T-helper 2 cell treated with Interferon-gamma antibody and Interleukin-4, amounts not matched to agents 100 ng/mL and 5 ng/mL, for 36 hours (primary cell): ENCODE data around the gene GABBR2. TPM values are rescaled to one million over a fixed set of nuclear protein-coding genes. Genes with fewer than 3 reads are reported as not detected.
"Not testable (repeated sequence)": the region's sequence is repeated elsewhere in the genome, so short reads cannot be mapped to it uniquely, and the experiment has no call there.

ENCODE experiments used
- intact Hi-C: fragments of 100-400 bp; cut with micrococcal nuclease; formaldehyde crosslinking; loops from one replicate; pipeline ENCODE4 v1.15.1; 2023
- total RNA-seq: library from RNA; stranded (reverse); gene quantifications from 2 replicates; pipeline ENCODE4 v1.2.3, GENCODE V29; 2022

The GABBR2 gene
- total RNA-seq, 1 donor from 2014 or later: not detected

DNA sequence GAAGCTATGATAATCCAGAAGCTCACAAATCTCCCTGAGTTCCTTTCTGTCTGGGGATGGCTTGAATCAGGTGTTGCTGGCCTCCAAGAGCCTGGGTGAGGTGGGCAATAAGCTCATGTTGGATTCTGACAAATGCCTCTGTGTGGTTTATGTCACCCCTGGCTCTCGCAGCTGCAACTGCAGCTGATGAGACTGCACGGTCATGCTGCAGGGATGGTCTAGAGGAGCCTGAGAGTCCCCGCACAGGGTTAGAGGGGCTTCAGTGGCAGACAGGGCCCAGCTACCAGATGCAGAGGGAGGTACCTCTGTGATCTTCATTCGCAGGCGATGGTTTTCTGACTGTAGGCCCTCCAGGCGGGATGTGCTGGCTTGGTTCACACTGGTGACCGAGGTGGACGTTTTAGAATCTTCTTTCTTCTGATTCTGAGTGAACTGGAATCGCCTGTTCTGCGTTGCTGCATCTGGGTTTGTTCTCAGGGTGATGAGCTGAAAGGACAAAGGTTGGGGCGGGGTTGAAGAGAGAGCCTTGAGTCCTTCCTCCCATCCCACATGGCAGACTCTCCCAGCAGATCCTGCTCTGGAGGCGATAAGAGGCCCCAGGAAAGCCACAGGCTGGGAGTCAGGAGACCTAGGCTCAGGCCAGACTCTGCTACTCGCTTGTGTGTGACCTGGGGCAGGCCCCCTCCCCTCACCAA lies 405.6 kb downstream of the GABBR2 start:
- intact Hi-C loops: no loop called here

DNA sequence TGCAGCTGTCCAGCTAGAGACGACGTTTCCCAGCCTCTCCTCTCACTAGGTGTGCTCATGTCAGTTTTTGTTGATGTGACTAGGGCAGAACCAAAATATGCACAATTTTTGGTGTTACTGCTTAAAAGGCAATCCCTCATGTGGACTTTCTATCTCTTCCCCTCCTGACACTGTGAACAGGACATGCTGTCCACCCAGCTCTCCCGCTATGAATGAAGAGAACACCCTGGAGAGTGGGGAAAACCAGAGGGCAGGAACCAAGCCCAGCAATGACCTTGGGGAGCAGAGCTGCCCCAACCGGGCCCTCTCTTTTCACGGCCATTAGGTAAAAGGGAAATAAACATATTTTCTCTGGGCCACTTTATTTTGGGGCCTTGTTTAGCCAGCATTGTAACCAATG lies 406.6 kb downstream of the GABBR2 start:
- intact Hi-C loops: no loop called here

DNA sequence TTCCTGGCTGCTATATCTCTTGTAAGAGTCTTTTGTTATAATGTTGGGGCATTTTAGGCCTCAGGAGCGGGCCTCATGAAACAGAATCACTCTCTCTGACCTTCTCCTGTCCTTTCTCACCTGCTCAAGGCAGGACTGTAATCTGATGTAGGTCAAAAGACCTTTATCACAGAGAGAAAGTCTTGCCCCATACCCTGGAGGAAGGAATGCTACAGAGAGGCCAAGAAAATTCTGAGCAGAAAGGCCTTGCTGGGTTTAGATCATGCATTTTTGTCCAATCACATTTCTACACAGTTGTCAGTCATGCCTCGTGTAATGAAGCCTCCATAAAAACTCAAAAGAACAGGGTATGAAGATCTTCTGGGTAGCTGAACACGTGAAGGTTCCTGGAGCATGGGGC lies 408.1 kb downstream of the GABBR2 start:
- intact Hi-C loops: no loop called here

DNA sequence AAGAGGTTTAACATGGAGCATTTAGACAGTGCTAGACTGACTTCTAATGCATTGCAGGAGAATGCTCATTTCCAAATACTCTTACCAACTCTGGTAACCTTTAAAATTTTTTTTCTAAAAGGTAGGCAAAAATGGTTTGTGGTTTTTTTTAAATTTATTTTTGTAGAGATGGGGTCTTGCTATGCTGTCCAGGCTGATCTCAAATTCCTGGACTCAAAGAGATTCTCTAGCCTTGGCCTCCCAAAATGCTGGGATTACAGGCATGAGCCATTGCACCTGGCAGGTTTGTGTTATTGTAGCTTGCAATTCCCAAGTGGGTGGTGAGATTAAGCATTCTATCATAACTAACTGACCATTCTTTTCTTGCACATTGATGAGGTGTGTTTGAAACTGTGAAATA lies 410.3 kb downstream of the GABBR2 start:
- intact Hi-C loops: no loop called here

DNA sequence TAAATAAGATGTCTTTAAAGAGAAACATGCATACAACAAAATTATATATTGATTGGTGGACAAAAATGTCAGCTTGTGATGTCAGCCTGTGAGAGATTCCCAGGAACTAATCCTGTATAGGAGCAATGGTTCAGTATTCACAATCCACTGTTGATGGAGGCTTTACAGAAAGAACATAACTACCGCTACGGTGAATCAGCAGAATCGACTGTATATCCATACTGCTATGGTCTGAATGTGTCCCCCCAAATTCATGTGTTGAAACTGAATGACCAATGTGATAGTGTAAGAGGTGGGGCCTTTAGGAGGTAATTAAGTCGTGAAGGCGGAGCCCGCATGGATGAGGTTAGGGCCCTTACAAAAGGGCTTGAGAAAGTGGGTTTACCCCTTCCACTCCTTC lies 412.9 kb downstream of the GABBR2 start:
- intact Hi-C loops: no loop called here

DNA sequence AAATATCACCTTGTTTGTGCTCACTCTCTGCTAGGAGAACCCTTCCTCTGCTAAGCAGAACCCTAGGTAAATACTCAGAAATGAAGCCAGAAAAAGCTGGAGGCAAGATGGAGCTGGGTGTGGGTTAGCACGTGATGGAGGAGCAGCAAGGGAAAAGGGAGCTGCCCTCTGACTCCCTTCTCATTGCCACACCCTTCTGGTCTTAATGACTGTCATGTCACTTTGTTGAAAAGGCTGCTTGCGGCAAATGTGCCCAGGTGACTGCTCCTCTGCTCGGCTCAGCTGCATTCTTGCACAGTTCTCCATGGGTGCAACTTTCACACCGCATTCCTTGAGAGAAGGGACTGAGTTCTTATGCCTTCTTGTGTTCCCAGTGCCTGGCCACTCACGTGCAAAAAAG lies 416.9 kb downstream of the GABBR2 start:
- intact Hi-C loops: no loop called here

DNA sequence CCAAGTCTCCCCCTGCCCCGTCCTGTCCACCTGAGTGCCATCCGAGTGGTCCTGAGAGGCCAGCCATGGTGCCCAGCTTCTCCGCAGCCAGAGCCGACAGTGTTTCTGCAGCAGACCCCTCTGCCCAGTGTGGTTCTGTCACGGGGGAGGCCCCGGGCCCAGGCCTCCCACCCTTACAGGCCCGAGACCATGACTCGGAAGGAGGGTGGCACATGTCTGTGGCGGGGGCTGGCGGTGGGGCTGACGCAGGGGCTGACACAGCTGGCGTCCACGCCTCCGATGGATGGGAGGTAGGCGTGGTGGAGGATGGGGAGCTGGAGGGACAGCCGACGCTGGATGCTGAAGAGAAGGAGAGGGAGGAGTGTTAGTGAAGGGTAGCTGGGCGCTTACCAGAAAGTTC lies 418.3 kb downstream of the GABBR2 start:
- intact Hi-C loops: no loop called here

DNA sequence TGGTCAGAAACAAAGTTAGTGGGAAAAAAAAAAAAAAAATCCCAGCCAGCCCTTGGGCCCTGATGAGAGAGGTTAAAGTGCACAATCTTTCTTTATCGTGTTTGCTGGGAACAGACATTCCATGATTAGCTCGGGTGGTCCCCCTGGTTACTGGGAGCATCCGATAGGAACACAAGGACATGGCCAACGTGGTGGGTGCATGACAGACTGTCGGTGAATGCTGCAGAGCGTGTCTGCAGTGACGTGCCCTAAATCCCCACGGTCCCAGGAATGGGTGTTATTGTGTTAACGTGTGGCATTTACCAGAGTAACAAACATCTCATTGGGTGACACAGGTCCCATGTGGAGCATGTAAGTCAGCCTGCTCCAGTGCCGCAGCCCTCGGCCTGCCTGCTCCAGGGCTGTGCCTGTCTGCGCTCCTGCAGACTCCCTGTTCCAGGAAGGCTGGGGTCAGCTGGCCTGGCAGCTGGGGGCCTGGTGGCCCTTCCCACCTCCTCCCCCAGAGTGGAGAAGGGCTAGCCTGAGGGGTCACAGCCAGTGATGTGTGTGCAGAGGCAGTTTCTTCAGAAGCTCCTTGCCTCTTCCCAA lies 419.0 kb downstream of the GABBR2 start:
- intact Hi-C loops: no loop called here

DNA sequence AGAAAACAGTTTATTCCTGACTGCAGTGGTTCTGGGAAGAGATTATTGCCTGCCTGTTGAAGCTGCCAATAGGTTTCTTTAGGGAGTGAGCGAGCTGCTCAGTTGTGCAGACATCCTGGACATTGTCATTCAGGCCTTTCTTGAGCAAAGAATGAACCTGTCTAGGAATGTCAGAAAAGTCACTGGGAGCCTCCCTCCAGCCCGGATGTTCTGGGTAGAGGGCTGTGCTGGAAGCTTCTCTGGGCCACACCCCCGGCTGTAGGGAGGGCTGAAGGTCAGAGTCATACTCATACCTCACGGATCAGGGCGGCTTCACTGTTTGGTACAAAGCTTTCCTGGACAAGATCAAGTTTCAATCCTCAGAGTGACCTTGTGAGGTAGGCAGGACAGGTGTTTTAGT lies 419.9 kb downstream of the GABBR2 start:
- intact Hi-C loops: no loop called here

DNA sequence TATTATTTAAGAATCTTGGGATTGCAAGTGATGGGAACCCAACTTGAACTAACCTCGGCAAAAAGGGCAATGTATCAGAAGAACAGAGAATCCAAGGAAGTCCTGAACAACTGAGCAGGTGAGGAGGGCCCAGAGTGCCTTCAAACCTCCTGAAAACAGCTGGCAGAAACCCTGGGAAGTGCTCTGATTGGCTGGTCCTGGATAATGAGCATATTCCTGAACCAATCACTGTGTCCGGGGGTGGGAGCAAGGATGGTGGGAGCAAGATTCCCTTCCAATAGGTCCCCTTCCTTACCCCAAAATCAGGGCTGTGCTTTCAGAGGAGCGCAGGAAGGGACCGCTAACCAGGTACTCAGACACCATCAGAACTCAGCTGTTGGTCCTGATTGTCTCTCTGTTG lies 421.4 kb downstream of the GABBR2 start:
- intact Hi-C loops: no loop called here

DNA sequence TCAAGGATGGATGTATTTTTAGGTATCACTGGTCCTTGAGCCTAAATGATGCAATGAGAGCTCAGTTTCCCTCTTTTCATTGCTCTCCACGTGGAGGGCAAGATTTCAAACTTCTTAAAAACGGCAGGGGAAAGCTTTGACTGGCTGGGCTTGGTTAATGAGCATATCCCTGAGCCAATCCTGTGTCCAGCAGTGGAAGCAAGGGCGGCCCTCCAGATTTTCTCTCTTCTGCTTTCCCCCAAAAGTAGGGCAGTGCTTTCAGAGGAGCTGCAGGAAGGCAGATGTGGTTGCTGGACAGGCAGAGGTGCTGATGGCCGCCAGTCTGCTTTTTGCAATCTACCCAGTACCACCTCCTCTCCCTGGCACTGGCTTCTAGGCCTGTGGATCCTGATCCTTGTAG lies 423.3 kb downstream of the GABBR2 start:
- intact Hi-C loops: no loop called here

DNA sequence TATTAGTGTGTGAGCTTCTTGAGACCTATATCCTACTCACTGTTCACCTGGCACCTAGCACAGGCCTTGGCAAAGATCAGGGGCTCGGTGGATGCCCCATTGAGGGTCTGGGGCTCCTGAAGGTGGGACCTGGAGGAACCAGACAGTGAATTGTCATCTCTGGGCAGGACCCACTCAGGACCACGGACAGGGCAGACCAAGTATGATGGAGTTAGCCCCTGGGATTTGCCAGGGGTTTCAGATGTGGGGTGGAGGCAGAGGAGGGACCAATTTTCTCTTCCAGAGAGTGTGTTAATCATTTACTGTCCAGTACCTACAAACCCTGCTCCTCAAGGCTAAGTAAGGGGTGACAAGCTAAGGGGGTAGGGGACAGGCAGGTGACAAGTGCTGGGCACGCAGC lies 424.0 kb downstream of the GABBR2 start:
- intact Hi-C loops: no loop called here

DNA sequence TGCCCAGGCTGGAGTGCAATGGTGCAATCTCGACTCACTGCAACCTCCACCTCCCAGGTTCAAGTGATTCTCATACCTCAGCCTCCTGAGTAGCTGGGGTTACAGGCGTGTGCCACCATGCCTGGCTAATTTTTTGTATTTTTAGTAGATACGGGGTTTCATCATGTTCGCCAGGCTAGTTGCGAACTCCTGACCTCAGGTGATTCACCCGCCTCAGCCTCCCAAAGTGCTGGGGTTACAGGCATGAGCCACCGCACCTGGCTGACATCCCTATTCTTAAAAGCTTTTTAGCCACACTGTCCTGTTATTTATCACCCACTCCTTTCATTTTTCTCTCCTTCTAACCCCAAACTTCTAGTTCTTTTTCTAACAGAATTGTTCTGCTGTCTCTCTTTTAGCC lies 425.6 kb downstream of the GABBR2 start:
- intact Hi-C loops: not testable (repeated sequence)

DNA sequence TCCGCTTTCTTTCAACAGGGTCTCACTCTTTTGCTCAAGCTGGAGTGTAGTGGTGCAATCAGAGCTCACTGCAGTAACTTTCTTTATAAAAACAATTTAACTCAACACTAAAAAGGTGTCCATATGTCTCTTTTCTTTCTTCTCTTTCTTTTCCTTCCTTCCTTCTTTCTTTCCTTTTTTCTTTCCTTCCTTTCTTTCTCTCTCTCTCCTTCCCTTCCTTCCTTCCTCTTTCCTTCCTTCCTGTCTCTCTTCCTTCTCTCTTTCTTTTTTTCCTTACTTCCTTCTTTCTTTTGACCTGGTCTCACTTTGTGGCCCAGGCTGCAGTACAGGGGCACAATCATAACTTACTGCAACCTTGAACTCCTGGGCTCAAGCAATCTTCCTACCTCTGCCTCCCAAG lies 427.5 kb downstream of the GABBR2 start:
- intact Hi-C loops: no loop called here

DNA sequence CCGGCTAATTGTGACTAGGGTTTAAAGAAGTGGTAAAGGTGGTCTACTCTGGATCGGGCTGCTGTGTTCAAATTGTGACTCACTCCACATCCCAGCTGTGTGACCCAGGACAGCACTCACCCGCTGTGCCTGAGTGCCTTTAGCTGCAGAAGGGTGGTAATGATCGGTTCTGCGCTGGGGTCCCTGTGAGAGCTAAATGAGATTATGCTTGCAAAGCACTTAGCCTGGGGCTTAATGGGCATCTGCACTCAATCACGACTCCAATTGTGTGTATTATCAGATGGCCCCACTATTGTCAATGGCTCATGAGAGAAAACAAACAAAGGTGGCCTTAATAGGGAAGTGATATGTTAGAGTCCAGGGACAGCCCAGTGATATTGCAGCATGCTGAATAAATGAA lies 428.2 kb downstream of the GABBR2 start:
- intact Hi-C loops: no loop called here

DNA sequence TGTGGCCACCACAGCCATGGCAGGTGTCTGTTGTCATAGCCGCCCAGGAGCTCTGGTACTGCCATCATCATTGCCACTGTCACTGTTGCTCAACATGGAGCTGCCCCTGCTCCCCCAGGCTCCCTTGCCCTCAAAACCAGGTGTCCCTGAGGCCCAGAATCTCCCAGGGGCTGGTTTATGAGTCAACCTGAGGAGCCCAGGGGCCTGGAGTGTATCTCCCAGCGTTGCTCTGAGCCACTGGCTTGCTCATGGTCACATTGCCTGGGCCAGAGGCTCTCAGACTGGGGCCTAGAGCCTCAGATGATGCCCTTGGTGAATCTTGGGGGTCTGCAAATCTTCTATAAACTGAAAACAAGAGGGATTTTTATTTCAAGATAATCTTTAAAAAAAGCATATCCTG lies 428.6 kb downstream of the GABBR2 start:
- intact Hi-C loops: no loop called here

DNA sequence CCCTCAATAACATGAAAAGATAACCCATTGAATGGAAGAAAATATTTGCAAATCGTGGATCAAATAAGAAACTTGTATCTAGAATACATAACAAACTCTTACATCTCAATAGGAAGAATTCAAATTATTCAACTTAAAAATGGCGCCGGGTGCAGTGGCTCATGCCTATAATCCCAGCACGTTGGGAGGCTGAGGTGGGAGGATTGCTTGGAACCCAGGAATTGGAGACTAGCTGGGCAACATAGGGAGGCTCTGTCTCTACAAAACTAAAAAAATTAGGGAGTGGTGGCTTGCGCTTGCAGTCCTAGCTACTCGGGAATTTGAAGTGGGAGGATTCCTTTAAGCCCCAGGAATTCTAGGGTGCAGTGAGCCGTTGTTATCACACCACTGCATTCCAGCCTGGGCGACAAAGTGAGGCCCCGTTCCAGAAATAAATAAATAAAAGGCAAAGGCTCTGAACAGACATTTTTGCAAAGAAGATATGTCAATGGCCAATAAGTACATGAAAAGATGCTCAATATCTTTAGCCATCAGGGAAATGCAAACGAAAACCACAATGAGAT lies 431.7 kb downstream of the GABBR2 start:
- intact Hi-C loops: no loop called here

DNA sequence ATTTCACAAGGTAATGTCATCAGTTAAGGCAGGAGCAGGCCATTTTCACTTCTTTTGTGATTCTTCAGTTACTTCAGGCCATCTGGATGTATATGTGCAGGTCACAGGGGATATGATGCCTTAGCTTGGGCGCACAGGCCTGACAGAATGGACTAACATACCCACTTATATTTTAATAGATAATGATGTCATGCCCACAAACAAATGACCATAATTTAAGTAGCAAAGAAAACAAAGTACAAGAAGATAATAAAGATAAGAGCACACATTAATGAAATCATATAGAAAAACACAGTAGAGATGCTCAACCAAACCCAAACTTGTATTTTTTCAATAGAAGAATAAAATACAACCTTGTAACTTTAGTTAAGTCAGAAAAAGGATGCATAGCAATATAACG lies 433.6 kb downstream of the GABBR2 start:
- intact Hi-C loops: no loop called here

DNA sequence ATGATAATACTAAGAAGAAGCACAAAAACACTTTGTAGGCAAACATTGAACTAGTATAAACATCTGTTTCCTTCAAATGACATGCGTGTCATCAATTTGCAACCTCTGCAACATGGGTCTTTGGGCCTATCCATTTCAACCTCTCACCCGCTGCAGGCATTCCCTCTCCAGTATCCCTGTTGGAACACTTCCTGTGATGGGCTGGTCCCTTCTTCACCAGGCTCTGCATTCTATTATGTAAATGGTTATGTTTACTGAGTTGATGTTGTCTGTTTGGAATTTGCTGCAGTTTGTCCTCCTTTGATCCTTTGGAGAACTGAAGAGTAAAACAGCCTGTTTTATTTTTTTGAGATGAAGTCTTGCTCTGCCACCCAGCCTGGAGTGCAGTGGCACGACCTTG lies 436.7 kb downstream of the GABBR2 start:
- intact Hi-C loops: no loop called here

DNA sequence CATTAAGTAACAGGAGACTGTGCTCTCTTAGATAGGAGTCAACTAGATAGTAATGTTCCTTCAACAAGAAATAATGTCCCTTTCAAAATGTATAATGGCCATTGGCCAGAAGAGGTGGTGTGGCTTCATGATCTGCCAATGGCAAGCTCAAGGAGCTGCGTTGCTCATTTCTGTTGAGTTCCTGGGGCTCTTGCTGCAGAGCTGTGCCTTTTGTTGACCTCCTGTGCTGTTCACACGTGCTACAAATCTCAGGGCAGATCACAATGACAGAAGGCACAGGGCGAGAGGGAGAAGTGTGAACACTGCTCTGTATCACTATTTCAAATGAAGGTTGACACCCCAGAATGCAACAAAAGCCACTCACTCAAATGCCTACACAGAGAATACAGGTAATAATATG lies 437.3 kb downstream of the GABBR2 start:
- intact Hi-C loops: no loop called here

DNA sequence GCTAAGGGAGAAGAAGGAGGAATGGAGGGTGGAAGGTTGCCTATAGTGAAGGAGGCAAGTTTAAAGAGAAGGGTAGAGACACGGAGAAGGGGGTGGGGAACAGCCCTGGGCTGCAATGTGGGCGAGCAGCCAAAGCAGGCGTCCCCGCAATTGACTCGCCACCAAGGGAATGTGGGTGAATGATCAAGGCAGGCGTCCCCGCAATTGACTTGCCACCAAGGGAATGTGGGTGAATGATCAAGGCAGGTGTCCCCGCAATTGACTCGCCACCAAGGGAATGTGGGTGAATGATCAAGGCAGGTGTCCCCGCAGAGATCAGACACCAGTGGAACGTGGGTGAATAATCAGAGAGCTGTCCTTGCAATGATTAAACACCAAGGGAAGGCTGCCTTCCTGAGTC lies 438.5 kb downstream of the GABBR2 start:
- intact Hi-C loops: not testable (repeated sequence)

DNA sequence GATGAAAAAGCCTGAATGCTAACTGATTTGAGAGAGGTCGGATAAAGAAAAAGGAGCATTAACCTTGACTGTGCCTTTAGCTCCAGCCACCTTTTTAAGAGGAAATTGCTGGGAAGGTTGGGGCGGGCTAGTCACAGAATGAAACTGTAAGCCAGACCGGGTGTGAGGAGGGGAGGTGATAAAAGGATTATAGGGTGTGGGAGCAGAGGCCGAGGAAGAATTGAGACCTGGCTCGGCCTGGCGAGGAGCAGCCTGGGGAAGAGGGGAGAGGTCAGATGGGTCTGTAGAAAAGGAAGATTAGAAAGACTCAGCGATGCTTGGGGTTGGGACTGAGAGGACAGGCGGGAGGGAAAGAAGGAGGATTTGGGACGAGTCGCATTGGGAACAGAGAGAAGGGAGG lies 439.1 kb downstream of the GABBR2 start:
- intact Hi-C loops: not testable (repeated sequence)

DNA sequence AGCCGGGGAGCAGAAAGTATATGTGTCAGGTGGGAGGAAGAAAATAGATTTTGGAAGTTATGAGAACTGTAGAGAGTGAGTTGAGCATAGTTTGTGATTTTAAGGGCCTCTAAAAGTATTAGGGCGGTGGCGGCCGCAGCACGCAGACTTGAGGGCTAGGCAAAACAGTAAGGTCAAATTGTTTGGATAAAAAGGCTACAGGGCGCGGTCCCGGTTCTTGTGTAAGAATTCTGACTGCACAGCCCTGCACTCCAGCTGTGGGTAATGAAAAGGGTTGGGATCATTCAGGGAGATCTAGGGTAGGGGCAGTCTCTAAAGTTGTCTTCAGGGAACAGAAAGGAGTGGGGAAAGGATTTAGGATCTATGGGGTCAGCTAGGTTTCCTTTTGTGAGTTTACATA lies 441.2 kb downstream of the GABBR2 start:
- intact Hi-C loops: not testable (repeated sequence)
